GM23248 (cell line): Measurements from ENCODE around the gene WLS.

ENCODE experiments used
- EZH2 ChIP-seq: fragments of 200-600 bp; sonication (generic); IDR thresholded peaks from 2 replicates; pipeline ENCODE4 v1.6.1; 2018; ENCODE audit warnings: antibody characterized with exemption, mild to moderate bottlenecking; ENCODE audit not compliant: insufficient read depth, poor library complexity, severe bottlenecking
- EZH2phosphoT487 ChIP-seq: fragments of 200-600 bp; sonication (generic); IDR thresholded peaks from 2 replicates; pipeline ENCODE4 v1.6.1; 2018; ENCODE audit warnings: antibody characterized with exemption, moderate library complexity, mild to moderate bottlenecking, low read depth; ENCODE audit not compliant: insufficient read depth

- TF ChIP-seq EZH2 (no peak), EZH2phosphoT487 (no peak)
These were observed 2.5 kb downstream of the WLS start for GRCh38 chr1:68229650-68230483.
